Smooth muscle cell (in vitro differentiated cells): Measurements from ENCODE around the gene PDK2. TPM values are rescaled to one million over a fixed set of nuclear protein-coding genes. Genes with fewer than 3 reads are reported as not detected.

Source experiments
- DNase-seq: peaks from one replicate; lab custom pipeline; 2025; ENCODE audit not compliant: unreplicated experiment; lab: John Stamatoyannopoulos, UW
- H2AFZ ChIP-seq: fragments of 200-600 bp; sonication (generic); 2 replicates; pipeline ENCODE4 v1.6.0; 2016; ENCODE audit warnings: antibody characterized with exemption, low read depth, mild to moderate bottlenecking
- H3F3A ChIP-seq: fragments of 200-600 bp; sonication (generic); 2 replicates; pipeline ENCODE4 v1.6.0; 2017; ENCODE audit warnings: antibody characterized with exemption, low read depth
- H3K27ac ChIP-seq: fragments of 200-600 bp; sonication (generic); 2 replicates; pipeline ENCODE4 v1.5.1; 2016; ENCODE audit warnings: low read depth, mild to moderate bottlenecking
- H3K27me3 ChIP-seq: fragments of 200-600 bp; sonication (generic); 2 replicates; pipeline ENCODE4 v1.6.1; 2016; ENCODE audit warnings: low read depth, mild to moderate bottlenecking
- H3K36me3 ChIP-seq: fragments of 200-600 bp; sonication (generic); 2 replicates; pipeline ENCODE4 v1.5.1; 2016; ENCODE audit warnings: low read depth
- H3K4me1 ChIP-seq: fragments of 200-600 bp; sonication (generic); 2 replicates; pipeline ENCODE4 v1.5.1; 2016; ENCODE audit warnings: low read depth
- H3K4me2 ChIP-seq: fragments of 200-600 bp; sonication (generic); 2 replicates; pipeline ENCODE4 v1.6.0; 2016; ENCODE audit warnings: mild to moderate bottlenecking
- H3K4me3 ChIP-seq: fragments of 200-600 bp; sonication (generic); 2 replicates; pipeline ENCODE4 v1.5.1; 2016; ENCODE audit warnings: mild to moderate bottlenecking
- H3K79me2 ChIP-seq: fragments of 200-600 bp; sonication (generic); 2 replicates; pipeline ENCODE4 v1.6.0; 2016; ENCODE audit warnings: low read depth, mild to moderate bottlenecking
- H3K9ac ChIP-seq: fragments of 200-600 bp; sonication (generic); 2 replicates; pipeline ENCODE4 v1.6.0; 2016; ENCODE audit warnings: low read depth
- H3K9me3 ChIP-seq: fragments of 200-600 bp; sonication (generic); replicated peaks from 2 replicates; pipeline ENCODE4 v1.5.1; 2016; ENCODE audit warnings: low read depth
- H4K20me1 ChIP-seq: fragments of 200-600 bp; sonication (generic); 2 replicates; pipeline ENCODE4 v1.6.0; 2016; ENCODE audit warnings: low read depth
- WGBS: methylation state at CpG from one replicate; pipeline ENCODE4 v1.1.7; 2016; ENCODE audit warnings: low lambda C conversion rate; 5-methylcytosine and 5-hydroxymethylcytosine counted together
- polyA plus RNA-seq: library from polyadenylated mRNA; unstranded; fragments of >200 nt; fragmentation: Nextera tagmentation; extraction: Ambion mirVana; gene quantifications from 2 replicates; pipeline ENCODE4 v1.2.1, GENCODE V29; 2016
- total RNA-seq: library from RNA; depleted of rRNA; stranded (reverse); fragments of >200 nt; gene quantifications from 2 replicates; pipeline ENCODE4 v1.2.3, GENCODE V29; 2014
- TF ChIP-seq, protein P1 (sequence below): fragments of 200-600 bp; sonication (generic); IDR thresholded peaks from 2 replicates; pipeline ENCODE4 v1.5.1; 2017; ENCODE audit warnings: borderline replicate concordance, mild to moderate bottlenecking, antibody characterized with exemption; ENCODE audit not compliant: insufficient read depth, poor library complexity, severe bottlenecking

The PDK2 gene
- total and polyA plus RNA-seq, 2 experiments from 2014 or later = 28.2 to 36.5 TPM

DNA sequence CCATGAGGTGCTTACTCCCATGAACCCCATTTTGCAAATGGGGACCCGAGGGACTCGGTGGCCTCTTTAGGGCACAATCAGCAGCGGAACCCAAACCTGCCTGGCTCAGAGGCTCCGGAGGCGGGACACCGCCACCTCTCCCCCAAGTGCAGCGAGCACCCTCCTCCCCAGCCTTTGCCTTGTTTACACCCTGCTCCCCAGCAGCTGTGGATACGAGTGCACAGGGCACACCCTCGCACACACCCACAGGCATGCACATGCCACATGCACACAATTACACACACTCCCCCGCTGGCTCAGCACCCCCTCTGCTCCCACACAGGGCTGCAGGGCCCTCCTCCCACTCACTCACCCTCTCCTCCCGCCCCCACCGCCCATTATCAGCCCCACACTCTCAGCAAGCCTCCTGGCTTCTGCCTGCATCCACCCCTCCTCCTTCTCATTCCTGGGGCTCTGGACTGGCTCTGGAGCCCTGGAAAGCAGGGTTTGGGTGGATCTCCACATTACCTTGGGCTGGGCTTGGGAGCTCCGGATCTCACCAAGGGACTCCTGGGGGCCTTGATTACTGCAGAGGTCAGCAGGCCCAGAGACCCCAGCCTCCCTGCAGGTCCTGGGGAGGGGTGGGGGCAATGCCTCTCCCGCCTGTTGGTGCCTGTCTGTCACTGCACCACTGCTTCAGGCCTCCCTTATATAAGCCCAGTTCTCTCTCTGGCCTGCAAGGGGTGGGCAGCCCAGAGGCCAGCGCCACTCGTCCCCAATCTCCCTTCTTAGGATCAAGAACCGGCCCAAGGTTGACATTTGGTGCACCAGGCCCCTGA is 6.4 kb downstream of the PDK2 start:
- WGBS = 51% methylated on average over 14 of the region's 17 CpGs
- peak overlapping the region; percentile 4 for H3K4me2 ChIP-seq

DNA sequence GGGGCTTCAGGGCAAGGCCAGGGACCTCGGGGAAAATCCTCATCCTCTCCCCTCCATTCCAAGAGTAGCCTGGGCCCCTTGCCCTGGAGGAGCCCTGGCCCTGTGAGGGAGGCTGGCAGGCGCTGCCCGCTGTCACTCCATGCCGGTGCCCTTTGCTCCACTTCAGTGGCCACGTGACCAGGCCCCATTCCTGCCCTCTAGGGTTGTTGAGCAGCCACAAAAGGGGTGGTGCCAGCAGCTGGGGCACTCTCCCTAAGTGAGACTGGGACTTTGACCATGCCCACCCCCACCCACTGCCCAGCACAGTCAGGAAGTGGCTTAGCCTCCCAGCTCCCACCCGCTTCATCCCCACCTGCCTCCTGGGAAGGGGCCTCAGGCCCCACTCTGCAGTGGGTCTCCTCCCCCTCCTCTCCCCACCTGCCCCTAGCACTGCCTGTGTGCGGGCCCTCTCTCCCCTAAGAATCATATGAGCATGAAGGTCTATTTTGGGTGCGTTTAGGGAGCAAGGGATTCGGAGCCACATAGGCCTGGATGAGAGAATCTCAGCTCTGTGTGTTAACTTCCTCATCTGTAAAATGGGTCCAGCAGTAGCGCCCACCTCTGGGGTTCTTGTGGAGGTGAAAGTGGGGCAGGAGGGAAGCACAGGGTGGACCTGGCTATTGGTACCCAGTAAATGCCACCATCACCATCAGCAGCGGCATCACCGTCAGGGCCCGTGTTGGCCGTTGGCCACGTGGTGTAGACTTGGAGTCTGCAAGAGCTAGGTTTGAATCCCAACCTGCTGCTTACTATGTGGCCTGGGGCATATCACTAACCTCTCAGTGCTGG is 7.2 kb downstream of the PDK2 start:
- H3K4me1 ChIP-seq = peaks cover 14% of the 10 kb centered on the region
- no peak overlapping the region for H2AFZ ChIP-seq
- peaks cover 3% of the 10 kb centered on the region for H3F3A ChIP-seq
- no peaks in the 10 kb centered on the region for H3K36me3 ChIP-seq
- H3K9me3 ChIP-seq = no peaks in the 10 kb centered on the region
- no peak overlapping the region for H3K4me2 ChIP-seq
- H3K4me3 ChIP-seq = no peak overlapping the region
- no peak overlapping the region for H3K27ac ChIP-seq
- H4K20me1 ChIP-seq = no peaks in the 10 kb centered on the region
- TF ChIP-seq, protein P1, sequence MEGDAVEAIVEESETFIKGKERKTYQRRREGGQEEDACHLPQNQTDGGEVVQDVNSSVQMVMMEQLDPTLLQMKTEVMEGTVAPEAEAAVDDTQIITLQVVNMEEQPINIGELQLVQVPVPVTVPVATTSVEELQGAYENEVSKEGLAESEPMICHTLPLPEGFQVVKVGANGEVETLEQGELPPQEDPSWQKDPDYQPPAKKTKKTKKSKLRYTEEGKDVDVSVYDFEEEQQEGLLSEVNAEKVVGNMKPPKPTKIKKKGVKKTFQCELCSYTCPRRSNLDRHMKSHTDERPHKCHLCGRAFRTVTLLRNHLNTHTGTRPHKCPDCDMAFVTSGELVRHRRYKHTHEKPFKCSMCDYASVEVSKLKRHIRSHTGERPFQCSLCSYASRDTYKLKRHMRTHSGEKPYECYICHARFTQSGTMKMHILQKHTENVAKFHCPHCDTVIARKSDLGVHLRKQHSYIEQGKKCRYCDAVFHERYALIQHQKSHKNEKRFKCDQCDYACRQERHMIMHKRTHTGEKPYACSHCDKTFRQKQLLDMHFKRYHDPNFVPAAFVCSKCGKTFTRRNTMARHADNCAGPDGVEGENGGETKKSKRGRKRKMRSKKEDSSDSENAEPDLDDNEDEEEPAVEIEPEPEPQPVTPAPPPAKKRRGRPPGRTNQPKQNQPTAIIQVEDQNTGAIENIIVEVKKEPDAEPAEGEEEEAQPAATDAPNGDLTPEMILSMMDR = no peak
- DNase-seq = no peak
- 87% methylated on average over 15 of the region's 15 CpGs for WGBS
- no peak overlapping the region for H3K9ac ChIP-seq
- no peaks in the 10 kb centered on the region for H3K79me2 ChIP-seq
- H3K27me3 ChIP-seq = no peaks in the 10 kb centered on the region

More for the DNA sequence above, 6.4 kb downstream of the PDK2 start:
- Histone ChIP-seq H3K27me3 (no peaks in the 10 kb centered on the region), H2AFZ (no peak overlapping the region), H3K36me3 (no peaks in the 10 kb centered on the region), H3K9ac (no peak overlapping the region), H3F3A (peaks cover 3% of the 10 kb centered on the region), H4K20me1 (no peaks in the 10 kb centered on the region), H3K79me2 (no peaks in the 10 kb centered on the region), H3K4me3 (no peak overlapping the region), H3K27ac (no peak overlapping the region), H3K4me1 (peaks cover 14% of the 10 kb centered on the region), H3K9me3 (no peaks in the 10 kb centered on the region)
- TF ChIP-seq, protein P1 = no peak
- no peak for DNase-seq

DNA sequence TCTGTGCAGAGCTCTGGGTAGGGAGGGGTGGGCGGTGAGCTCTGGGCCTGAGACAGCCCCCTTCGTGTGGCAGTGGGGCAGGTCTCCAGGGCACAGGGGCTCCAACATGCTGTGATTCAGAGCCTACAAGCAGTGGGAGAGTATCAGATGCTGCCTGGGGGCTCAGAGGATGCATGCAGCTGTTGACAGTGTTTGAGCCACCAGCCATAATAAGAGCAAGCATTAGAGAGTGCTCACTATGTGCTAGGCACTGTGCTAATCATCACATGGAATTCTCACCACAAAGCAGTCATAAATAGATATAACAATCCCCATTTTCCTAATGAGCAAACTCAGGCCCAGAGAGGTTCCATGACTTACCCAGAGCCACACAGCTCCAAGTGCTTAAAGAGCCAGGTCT is 8.1 kb downstream of the PDK2 start:
- WGBS = 71% methylated on average over 2 of the region's 2 CpGs
- Histone ChIP-seq H3K9ac (no peak overlapping the region), H3K27me3 (no peaks in the 10 kb centered on the region), H3K36me3 (no peaks in the 10 kb centered on the region), H2AFZ (no peak overlapping the region), H3F3A (peaks cover 3% of the 10 kb centered on the region), H3K4me3 (no peak overlapping the region), H3K9me3 (no peaks in the 10 kb centered on the region), H4K20me1 (no peaks in the 10 kb centered on the region), H3K4me2 (no peak overlapping the region), H3K79me2 (no peaks in the 10 kb centered on the region), H3K27ac (no peak overlapping the region), H3K4me1 (peaks cover 14% of the 10 kb centered on the region)
- DNase-seq = no peak
- TF ChIP-seq, protein P1 = no peak
